HUES64 (cell line): ENCODE measurements around the gene MPI. TPM values are rescaled to one million over a fixed set of nuclear protein-coding genes. Genes with fewer than 3 reads are reported as not detected.

Source experiments
- H3K27ac ChIP-seq: 2 replicates; pipeline ENCODE4 v1.7.0; 2013; ENCODE audit warnings: low read depth, low read length, inconsistent platforms
- H3K27me3 ChIP-seq: 2 replicates; pipeline ENCODE4 v1.6.1; 2013; ENCODE audit warnings: mild to moderate bottlenecking, low read length; ENCODE audit not compliant: insufficient read depth
- H3K36me3 ChIP-seq: 2 replicates; pipeline ENCODE4 v1.6.1; 2013; ENCODE audit warnings: mild to moderate bottlenecking, low read length; ENCODE audit not compliant: insufficient read depth
- H3K4me1 ChIP-seq: 2 replicates; pipeline ENCODE4 v1.6.1; 2013; ENCODE audit warnings: mild to moderate bottlenecking, low read length, moderate library complexity; ENCODE audit not compliant: insufficient read depth
- H3K4me3 ChIP-seq: 2 replicates; pipeline ENCODE4 v1.5.1; 2013; ENCODE audit warnings: mild to moderate bottlenecking, low read length, moderate library complexity
- H3K9ac ChIP-seq: 2 replicates; pipeline ENCODE4 v1.6.1; 2013; ENCODE audit warnings: mild to moderate bottlenecking, low read depth, low read length
- H3K9me3 ChIP-seq: 2 replicates; pipeline ENCODE4 v1.6.1; 2013; ENCODE audit warnings: low read depth, low read length; ENCODE audit not compliant: insufficient read depth
- WGBS: fragments of 150-250, 120-280 bp; methylation state at CpG from one replicate; pipeline ENCODE4 v1.1.7; 2013; ENCODE audit warnings: missing lambda C conversion rate; 5-methylcytosine and 5-hydroxymethylcytosine counted together
- polyA plus RNA-seq, 2 experiments: library from polyadenylated mRNA; stranded (reverse); fragments of 50-300 nt; gene quantifications; one replicate each; pipeline ENCODE4 v1.2.3, GENCODE V29; 2013

MPI gene
- 22.5 TPM for polyA plus RNA-seq (2013, experiment 1 of 2)
- polyA plus RNA-seq (2013, experiment 2 of 2), result 29.9 TPM

DNA sequence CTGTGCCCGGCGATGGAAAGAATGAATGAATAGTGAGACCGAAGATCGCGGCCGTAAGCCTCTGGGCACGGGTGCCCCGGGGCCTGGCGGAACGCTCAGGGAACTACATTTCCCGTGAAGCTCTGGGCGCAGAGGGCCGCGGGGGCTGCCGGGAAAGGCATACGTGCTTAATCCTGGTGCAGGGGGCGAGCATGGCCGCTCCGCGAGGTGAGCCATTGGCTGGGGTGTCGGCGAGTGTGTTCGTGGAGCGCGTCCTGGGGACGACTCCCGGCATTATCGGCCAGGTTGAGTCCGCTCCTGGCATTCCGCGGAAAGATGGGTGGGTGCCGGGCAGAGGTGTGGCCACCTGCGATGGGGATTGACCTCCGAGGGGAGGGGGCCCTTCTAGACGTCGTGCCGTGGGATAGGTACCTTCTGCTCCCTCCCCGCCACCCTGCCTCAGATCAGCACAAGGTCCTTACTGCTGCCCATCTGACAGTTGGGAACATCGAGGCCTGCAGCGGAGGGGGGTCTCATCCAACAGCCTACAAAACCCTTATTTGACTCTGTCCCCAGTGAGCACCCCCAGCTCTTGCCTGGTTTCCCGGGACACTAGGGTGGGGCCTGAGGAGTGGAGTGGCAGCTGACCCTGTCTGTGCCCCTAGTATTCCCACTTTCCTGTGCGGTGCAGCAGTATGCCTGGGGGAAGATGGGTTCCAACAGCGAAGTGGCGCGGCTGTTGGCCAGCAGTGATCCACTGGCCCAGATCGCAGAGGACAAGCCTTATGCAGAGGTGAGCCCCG, at the start of gene MPI:
TSS of gene MPI (plus strand) at position 160 of the 782 bp plus-strand sequence. CDS start at position 192, 32 bp downstream.
- Histone ChIP-seq H3K4me3 (peak within 1 kb of the TSS; percentile 75), H3K9ac (peak within 1 kb of the TSS; percentile 93), H3K36me3 (peaks cover 28% of the 10 kb centered on the region), H3K27me3 (no peaks in the 10 kb centered on the region), H3K4me1 (no peaks in the 10 kb centered on the region), H3K27ac (no peak within 1 kb of the TSS), H3K9me3 (no peaks in the 10 kb centered on the region)
- 3% methylated on average over 47 of the region's 47 CpGs for WGBS

GRCh38 chr15:74840851-74841775, 48.7 kb upstream of the MPI start:
- H3K27ac ChIP-seq, result no peak overlapping the region
- no peaks in the 10 kb centered on the region for H3K9me3 ChIP-seq
- H3K4me1 ChIP-seq, result peaks cover 19% of the 10 kb centered on the region; the same call in 1 of the 2 replicates
- peaks cover 15% of the 10 kb centered on the region; the same call in 1 of the 2 replicates for H3K36me3 ChIP-seq
- H3K27me3 ChIP-seq, result no peaks in the 10 kb centered on the region
- no peak overlapping the region for H3K4me3 ChIP-seq
- WGBS, result 92% methylated on average over 9 of the region's 9 CpGs
- H3K9ac ChIP-seq, result no peak overlapping the region

DNA sequence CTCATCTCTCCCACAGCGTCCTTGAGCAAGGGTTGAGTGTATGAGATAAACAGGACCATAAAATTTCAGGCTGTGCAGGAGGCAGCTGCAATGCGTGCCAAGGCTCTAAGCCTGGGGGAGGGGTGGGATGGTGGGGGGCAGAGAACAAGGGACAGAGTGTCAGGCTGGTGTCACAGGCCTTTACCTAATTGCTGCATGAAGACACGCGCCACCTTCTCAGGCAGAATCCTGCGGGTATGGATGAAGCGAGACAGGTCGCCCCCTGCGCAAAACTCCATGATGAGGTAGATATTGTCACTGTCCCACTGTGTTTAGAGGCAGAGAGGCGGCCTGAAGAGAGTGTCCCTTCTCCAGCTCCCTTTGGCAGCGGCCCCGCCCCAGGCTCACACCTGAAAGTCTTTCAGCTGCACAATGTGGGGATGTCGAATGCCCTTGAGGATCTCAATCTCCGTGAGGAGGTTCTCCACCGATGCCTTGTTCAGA, 47.9 kb upstream of the MPI start:
- 87% methylated on average over 14 of the region's 14 CpGs for WGBS
- Histone ChIP-seq H3K9me3 (no peaks in the 10 kb centered on the region), H3K4me1 (peaks cover 19% of the 10 kb centered on the region; the same call in 1 of the 2 replicates), H3K27me3 (no peaks in the 10 kb centered on the region), H3K27ac (no peak overlapping the region), H3K36me3 (peaks cover 11% of the 10 kb centered on the region; the same call in 1 of the 2 replicates), H3K9ac (peak overlapping the region; percentile 32), H3K4me3 (peak overlapping the region; percentile 76)

DNA sequence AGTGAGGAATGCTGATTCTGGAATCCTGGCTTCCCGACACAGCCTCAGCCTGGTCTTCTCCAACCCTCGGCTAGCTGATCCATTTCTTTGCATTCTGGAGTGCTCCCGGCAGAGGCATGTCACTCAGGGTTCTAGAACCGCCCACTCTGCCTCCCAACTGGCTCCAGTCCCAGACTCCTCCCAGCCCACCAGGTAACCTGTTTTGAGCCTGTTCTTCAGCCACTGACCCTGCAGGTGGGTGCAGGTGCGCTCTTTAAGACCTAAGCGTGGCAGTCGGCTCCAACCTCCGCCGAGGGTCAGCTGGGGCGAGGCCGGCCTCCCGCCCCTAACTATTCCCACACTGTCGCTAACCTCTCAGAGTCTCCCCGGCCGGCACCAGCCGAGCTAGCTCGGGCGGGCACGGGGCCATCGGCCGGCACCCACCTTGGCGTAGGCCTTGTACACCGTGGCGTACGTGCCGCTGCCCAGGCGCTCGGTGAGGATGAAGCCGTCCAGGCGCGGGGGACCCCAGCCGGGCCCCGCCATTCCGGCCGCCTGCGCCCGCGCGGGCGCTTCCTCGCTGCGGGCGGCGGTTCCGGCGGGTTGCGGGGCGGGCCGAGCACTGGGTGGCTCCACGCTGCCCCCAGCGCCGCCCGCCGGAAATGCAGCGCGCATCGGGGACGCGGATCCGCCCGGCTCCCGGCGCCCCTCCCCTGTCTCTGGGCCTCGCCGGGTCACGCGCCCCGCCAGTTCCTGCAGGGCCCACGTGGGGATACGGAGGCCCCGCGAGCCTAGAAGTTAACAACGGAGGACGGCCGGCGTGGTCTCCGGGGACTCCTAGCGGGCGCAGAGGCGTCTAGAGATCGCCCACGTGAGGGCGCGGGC, 47.0 kb upstream of the MPI start, which contains the start of gene ULK3:
TSS of gene ULK3 (minus strand) at position 576 of the 864 bp plus-strand sequence. CDS start at position 525, 51 bp downstream.
- Histone ChIP-seq H3K4me1 (peaks cover 19% of the 10 kb centered on the region; the same call in 1 of the 2 replicates), H3K9me3 (no peaks in the 10 kb centered on the region), H3K36me3 (peaks cover 17% of the 10 kb centered on the region; the same call in 1 of the 2 replicates), H3K27ac (peak within 1 kb of the TSS; percentile 91), H3K4me3 (peak within 1 kb of the TSS; percentile 76), H3K27me3 (no peaks in the 10 kb centered on the region), H3K9ac (peak within 1 kb of the TSS; percentile 97)
- under 1% methylated on average over 84 of the region's 84 CpGs for WGBS

- Histone ChIP-seq H3K4me3 (peak overlapping the region; percentile 76), H3K4me1 (peaks cover 19% of the 10 kb centered on the region; the same call in 1 of the 2 replicates), H3K27ac (peak overlapping the region; percentile 88), H3K36me3 (peaks cover 19% of the 10 kb centered on the region), H3K9me3 (no peaks in the 10 kb centered on the region), H3K9ac (peak overlapping the region; percentile 97), H3K27me3 (no peaks in the 10 kb centered on the region)
- WGBS, result 20% methylated on average over 16 of the region's 18 CpGs
Observed at GRCh38 chr15:74843445-74843828, 46.4 kb upstream of the MPI start.

DNA sequence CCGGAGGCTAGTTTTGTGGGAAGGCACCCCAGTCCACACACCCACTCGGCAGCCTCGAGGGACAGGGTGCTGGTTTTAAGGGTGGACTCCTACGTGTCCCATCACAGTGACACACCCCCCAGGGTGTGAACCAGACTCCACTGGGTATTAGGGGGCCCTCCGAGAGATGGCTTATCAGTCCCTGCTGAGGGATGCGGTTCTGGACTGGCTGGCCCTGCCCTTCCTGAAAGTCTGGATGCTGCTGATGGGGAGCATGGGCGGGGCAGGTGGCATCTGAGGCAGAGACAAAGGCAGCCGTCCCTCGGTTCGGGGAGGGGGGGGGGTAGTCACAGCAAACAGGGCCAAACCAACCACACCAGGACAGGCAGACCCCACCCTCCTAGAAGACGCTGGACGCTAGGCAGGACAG, 45.9 kb upstream of the MPI start:
- Histone ChIP-seq H3K9ac (peak overlapping the region; percentile 97), H3K4me3 (peak overlapping the region; percentile 76), H3K9me3 (no peaks in the 10 kb centered on the region), H3K27ac (no peak overlapping the region; the same call in 1 of the 2 replicates), H3K27me3 (no peaks in the 10 kb centered on the region), H3K36me3 (peaks cover 23% of the 10 kb centered on the region), H3K4me1 (peaks cover 19% of the 10 kb centered on the region; the same call in 1 of the 2 replicates)
- WGBS, result 86% methylated on average over 9 of the region's 12 CpGs

- Histone ChIP-seq H3K4me1 (peaks cover 19% of the 10 kb centered on the region; the same call in 1 of the 2 replicates), H3K27me3 (no peaks in the 10 kb centered on the region), H3K27ac (no peak overlapping the region), H3K9ac (peak overlapping the region; percentile 97; the same call in 1 of the 2 replicates), H3K36me3 (peaks cover 23% of the 10 kb centered on the region), H3K4me3 (0 out of 2 replicates have a peak overlapping the region, but pooled peaks have one; percentile 14), H3K9me3 (no peaks in the 10 kb centered on the region)
- 87% methylated on average over 10 of the region's 12 CpGs for WGBS
Observed at GRCh38 chr15:74844319-74845207, 45.3 kb upstream of the MPI start.

- no peak overlapping the region for H3K27ac ChIP-seq
- no peaks in the 10 kb centered on the region for H3K9me3 ChIP-seq
- H3K27me3 ChIP-seq, result no peaks in the 10 kb centered on the region
- no peak overlapping the region for H3K9ac ChIP-seq
- H3K4me3 ChIP-seq, result no peak overlapping the region
- H3K36me3 ChIP-seq, result peaks cover 29% of the 10 kb centered on the region
- H3K4me1 ChIP-seq, result peaks cover 19% of the 10 kb centered on the region; the same call in 1 of the 2 replicates
- 89% methylated on average over 5 of the region's 5 CpGs for WGBS
Observed at GRCh38 chr15:74845208-74845568, 44.7 kb upstream of the MPI start.

DNA sequence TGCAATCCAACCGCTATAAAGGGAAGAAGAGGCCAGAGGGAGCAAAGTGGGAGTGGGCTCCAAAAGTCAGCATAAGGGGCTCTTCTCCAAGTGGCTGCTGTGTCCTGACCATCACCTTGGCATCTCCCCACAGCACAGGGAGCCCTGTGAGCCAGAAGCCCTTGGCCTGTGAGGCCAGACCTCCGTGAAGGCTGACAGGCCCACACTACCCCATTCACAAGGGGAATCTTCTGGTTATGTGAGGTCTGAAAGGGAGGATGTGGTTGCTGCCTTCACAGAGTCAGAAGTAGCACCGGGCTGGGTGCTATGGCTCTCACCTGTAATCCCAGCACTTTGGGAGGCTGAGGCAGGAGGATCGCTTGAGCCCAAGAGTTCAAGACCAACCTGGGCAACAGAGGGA, 44.3 kb upstream of the MPI start:
- Histone ChIP-seq H3K27ac (no peak overlapping the region), H3K4me1 (peaks cover 19% of the 10 kb centered on the region; the same call in 1 of the 2 replicates), H3K27me3 (no peaks in the 10 kb centered on the region), H3K9me3 (no peaks in the 10 kb centered on the region), H3K9ac (no peak overlapping the region), H3K36me3 (peaks cover 30% of the 10 kb centered on the region), H3K4me3 (no peak overlapping the region)
- 91% methylated on average over 4 of the region's 4 CpGs for WGBS
